ENCODE results near the gene CPNE5.

GRCh38 chr6:36787210-36787609 lies 52.0 kb downstream of the CPNE5 start:
- no peak for TF ChIP-seq CTCF (conservative IDR thresholded peaks at IDR 0.05)
- TF ChIP-seq EZH2 (IDR thresholded peaks at IDR 0.05; ENCODE audit: low read depth): no peak

Measured in PC-9 (cell line).